ENCODE results near the gene PRR30. TPM values are rescaled to one million over a fixed set of nuclear protein-coding genes. Genes with fewer than 3 reads are reported as not detected.
A peak's percentile ranks its signal among the peaks of the same experiment; 100 is the strongest.
"Not testable (repeated sequence)": the region's sequence is repeated elsewhere in the genome, so short reads cannot be mapped to it uniquely, and the experiment has no call there.

PRR30 gene
- total RNA-seq, result not detected

DNA sequence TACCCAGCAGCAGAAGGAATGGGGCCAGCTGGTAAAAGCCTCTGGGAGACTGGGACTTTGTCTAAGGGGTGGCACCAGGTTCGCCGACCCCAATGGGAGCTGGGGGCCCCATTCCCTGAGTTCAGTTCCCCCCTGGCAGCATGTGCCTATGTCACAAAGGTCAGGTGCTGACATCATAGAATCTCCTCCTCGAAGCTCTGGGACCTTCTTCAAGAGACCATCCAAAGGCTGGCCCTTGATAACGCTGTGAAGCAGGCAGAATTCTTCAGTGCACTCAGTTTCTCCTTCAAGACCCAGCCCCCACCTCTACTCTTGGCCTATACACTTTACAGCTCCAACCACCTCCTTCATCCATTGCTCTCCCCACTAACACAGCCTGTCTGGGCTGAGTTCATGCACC is at the start of gene PRR30:
Gene PRR30, minus strand, starts transcription at position 101 of the 400 bp plus-strand sequence. CDS start 1,081 bp downstream, outside the sequence.
- ATAC-seq, result no peak

DNA sequence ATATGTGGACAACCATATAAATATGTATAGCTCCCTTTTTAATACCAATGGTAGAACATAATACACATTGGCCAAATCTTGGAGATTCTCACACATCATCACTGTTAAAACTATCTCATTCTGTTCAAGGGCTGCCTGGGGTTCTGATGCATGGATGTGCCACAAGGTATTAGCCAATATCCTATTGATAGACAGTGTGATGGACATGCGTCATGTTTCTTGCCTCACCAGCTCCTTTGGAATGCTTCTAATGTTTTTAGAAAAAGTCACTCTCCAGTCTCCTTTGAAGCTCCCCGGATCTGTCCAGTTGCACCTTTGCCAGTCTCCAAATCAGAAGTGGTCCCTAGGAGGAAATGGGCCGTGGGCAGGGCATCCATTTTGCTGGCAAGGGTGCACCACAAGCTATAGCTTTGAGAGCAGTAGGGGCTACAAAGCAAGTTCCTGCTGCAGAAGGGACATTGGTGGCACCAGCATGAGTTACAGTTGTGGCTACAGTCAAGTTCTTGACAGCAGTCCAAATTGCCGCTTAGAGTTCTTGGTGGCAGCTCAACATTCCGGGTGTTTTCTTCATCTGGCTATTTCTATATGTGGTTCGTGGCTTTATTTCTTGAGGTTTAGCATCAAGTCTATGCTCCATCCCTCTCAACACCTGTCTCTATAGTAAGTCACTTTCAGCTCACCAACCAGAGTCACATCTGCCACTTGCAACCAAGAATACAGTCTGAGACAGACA is 47.6 kb upstream of the PRR30 start:
- ATAC-seq, result no peak

DNA sequence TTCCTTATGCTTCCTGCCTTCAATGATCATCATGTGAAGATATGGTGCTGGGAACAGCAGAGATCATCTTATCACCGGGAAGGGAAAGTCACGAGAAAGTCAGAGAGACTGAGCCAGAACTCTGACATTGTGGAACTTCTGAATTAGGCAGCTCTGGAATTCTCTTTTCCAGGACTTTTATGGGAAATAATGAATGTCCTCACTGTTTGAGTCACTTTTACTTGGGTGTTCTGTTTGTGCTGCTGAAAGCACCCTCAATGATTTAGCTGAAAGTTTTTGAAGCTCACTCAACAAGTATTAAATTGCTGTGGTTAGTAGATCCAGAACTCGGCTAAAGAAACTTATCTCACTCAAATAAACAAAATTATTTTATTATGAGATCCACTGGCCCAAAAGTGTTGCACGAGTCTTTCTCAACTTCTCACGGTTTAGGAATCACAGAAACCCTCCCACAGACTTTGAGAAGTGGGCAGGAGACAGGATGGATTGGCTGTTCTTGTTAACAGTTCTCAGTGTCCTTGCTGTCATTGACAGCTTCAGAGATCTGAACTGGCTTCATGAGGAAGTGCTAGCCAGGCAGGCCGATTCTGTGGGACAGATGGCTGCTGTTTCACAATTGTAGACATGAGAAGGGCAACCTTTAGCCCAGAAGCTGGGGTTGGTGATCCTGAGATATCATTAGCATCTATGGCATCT is 46.3 kb upstream of the PRR30 start:
- ATAC-seq, result no peak

DNA sequence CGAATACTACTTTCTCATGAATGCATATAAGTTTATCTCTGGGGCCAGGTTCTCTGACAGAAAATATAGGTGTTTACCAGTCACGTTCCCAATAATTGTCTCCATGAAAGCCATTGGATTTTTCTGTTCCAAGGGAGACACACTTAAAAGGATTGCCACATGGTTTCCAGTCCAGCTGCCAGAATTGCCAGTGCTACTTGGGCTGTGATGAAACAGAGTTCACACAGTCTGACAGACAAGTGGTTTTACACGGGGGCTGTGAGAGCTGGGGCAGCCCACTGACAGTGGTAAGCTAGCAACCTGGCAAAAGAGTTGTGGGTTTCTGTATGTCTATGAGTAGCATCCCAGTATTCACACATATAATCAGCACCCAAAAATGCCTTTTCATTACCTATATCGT is 44.9 kb upstream of the PRR30 start:
- ATAC-seq, result no peak

GRCh38 chr2:27182346-27182745 is 43.1 kb upstream of the PRR30 start:
- no peak for ATAC-seq

GRCh38 chr2:27179344-27180000 is 40.3 kb upstream of the PRR30 start:
- ATAC-seq, result no peak

DNA sequence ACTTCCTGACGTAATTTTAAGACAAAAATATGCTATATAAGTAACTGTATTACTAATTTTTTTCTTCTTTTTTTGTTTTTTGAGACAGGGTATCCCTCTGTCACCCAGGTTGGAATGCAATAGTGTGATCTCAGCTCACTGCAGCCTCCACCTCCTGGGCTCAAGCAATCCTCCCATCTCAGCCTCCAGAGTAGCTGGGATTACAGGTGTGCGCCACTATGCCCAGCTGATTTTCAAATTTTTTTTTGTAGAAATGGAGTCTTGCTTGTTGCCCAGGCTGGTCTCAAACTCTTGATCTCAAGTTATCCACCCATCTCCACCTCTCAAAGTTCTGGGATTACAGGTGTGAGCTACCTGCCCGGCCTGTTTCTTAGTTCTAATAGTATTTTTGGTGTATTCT is 39.3 kb upstream of the PRR30 start:
- ATAC-seq, result no peak

DNA sequence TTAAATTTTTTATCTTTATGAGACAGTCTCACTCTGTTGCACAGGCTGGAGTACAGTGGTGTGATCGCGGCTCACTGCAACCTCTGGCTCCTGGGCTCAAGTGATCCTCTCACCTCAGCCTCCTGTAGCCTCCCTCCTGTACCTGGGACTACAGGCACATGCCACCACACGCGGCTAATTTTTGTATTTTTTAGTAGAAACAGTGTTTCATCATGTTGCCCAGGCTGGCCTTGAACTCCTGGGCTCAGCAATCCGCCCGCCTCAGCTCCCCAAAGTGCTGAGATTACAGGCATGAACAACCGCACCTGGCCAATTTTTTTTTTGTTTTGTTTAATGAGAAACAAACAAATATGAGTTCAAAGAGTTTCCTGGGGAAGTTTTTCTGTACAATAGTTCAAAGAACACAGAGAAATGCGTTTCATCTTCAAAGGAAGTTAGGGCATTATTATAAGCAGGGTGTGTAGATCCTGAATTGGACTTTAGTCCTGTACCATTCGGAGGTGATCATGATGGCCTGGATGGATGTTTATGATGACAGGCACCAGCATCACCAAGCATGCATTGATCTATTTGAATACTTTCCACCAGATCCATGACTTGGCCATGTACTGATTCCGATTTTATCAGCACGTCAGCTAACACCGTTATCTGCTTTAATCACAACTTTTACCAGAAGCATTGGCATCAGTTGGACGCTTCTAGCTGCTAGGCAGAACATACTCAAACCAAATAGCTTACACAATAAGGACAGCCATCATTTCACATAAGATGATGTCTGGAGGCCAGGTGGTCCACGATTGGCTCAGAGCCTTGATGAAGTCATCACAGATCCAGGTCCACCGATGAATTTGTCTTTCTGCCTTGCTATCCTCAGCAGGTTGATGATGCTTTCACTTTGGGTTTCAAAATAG is 38.5 kb upstream of the PRR30 start:
- ATAC-seq, result no peak

- not testable (repeated sequence) for ATAC-seq
Observed at GRCh38 chr2:27175781-27176180, 36.6 kb upstream of the PRR30 start.

- ATAC-seq, result no peak
Observed at GRCh38 chr2:27175330-27175729, 36.1 kb upstream of the PRR30 start.

DNA sequence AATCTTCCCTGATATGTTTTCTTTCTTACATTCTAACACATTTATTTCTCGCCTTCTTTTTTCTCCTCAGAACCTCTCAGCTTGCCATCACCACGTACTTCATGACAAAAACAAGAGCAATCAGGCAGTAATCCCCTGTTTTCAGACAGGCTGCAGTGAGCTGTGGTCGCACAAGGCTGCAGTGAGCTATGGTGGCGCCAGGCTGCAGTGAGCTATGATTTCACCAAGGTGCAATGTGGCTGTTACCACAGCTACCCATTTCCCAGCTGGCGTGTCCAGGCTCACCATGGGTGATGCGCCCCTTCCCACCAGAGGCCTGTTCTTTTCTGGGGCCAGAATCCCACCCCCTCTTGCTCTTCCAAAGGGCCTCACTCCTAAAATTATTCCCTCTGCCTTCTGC is 35.4 kb upstream of the PRR30 start:
- ATAC-seq, result no peak

GRCh38 chr2:27171351-27171848 is 32.2 kb upstream of the PRR30 start:
- no peak for ATAC-seq

GRCh38 chr2:27170581-27171337 is 31.5 kb upstream of the PRR30 start:
- no peak for ATAC-seq

DNA sequence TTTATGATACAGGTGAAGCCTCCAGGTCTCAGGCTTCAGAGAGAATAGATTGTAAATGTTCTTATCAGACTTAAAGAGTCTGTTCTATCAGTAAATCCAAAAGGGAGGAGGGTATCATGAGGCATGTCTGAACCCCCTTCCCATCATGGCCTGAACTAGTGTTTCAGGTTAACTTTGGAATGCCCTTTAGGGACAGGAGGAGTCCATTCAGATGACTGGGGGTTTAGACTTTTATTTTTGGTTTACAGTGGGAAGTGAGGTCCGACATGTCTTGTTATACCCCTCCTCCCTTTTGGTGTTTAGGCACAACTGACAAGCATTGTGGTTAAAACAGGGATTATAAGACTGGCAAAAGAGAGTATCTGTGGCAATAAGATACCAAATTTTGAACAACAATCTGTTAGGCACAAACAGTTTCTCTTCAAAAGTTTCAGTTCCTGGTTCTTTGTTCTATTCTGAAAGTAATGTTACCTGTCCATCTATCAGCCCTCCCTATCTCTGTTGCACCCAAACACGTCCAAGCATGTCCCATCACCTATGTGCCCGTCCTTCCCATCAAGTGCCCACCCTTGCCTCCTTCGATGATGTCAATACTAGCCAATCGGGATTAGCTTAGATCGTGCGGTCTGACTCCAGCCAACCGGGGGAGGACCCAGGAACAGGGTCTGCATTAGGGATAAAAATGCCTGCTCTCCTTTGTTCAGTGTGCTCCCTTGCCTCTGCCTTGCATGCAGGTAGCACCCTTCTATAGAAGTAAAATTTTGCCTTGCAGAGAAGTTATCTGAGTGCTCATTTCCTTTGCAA is 26.0 kb upstream of the PRR30 start:
- no peak for ATAC-seq

DNA sequence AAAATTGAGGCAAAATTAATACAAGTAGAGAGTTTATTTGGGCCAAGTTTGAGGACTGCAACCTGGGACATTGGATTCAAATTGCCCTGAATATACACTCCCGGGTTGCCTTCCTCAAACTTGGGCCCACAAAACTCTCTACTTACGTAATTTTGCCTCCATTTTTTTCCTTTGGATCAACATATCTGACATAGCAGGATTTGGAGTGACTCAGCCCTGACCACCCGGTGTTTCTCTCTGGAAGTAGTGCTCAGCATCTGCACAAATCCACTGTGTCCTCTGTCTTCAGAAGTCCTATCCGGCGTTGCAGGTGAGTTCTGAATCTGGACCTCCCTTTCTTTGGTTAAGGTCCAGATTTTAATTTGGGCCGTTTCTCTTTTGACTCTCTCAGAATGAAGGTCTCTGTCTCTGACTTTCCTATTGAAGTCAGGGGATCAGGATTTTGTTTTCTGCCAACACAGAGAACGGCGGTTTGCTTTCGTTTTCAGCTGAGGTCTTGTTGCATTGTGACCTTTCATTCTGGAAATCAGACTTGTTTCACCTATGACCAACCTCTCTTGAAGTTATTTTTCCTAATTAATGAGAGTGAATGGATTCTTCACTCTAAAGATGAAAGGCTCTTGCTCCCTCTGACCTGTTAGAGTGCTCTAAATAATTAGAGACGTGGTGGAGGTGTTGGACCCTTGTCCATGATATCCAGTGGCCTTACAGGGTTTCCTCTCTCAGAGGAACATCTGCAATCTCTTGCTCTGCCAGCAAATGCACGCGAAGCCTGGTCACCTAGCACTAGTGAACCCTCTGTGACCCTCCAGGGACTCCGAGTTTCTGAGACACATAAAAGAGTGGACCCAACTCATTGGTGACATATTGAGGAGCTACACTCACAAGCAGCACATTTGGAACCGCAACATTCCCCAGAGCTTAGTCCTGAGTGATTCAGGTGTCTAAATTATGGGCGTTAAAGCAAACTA is 23.2 kb upstream of the PRR30 start:
- ATAC-seq, result no peak

- no peak for ATAC-seq
Observed at GRCh38 chr2:27160191-27160590, 21.0 kb upstream of the PRR30 start.

- ATAC-seq, result no peak
Observed at GRCh38 chr2:27159271-27159670, 20.1 kb upstream of the PRR30 start.

DNA sequence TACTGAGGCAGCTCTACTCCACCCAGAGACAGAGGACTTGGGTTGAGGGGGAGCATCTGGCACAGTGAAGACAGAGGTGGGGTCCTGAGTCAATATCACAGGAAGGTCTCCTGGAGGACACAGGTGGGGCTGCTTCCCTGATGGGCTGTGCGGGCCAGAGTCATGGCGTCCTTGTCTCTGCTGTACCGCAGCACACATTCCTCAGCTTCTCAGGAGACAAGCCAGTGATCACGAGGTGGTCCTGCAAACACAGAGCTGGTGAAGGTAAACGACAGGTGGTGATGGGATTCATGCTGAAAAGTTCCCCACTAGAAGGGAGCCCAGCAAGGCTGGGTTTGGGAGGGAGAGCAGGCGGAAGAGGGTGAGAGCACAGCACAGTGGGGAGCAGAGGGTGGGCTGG is 19.3 kb upstream of the PRR30 start:
- no peak for ATAC-seq

GRCh38 chr2:27155069-27155520 is 15.9 kb upstream of the PRR30 start:
- ATAC-seq, result peak; percentile 44

Data from esophagus mucosa (tissue), 1 donor.